Astrocyte of the spinal cord (primary cell): Measurements from ENCODE around the gene THY1.

Source experiments
- DNase-seq: peaks from one replicate; pipeline ENCODE4 v3.0.0; 2011; ENCODE audit warnings: low read depth, low spot score
- H3K4me3 ChIP-seq: 2 replicates; pipeline ENCODE4 v1.5.1; 2011; ENCODE audit warnings: low read depth, mild to moderate bottlenecking, low read length, moderate library complexity
- in situ Hi-C: cut with HindIII; loops from 2 replicates; pipeline ENCODE4 v1.10.0; 2017; ENCODE audit warnings: low sequenced_read_pairs
- TF ChIP-seq, protein P1 (sequence below): IDR thresholded peaks from 2 replicates; pipeline ENCODE4 v1.5.1; 2012; ENCODE audit warnings: low read depth, mild to moderate bottlenecking, low read length, inconsistent platforms

THY1 gene

DNA sequence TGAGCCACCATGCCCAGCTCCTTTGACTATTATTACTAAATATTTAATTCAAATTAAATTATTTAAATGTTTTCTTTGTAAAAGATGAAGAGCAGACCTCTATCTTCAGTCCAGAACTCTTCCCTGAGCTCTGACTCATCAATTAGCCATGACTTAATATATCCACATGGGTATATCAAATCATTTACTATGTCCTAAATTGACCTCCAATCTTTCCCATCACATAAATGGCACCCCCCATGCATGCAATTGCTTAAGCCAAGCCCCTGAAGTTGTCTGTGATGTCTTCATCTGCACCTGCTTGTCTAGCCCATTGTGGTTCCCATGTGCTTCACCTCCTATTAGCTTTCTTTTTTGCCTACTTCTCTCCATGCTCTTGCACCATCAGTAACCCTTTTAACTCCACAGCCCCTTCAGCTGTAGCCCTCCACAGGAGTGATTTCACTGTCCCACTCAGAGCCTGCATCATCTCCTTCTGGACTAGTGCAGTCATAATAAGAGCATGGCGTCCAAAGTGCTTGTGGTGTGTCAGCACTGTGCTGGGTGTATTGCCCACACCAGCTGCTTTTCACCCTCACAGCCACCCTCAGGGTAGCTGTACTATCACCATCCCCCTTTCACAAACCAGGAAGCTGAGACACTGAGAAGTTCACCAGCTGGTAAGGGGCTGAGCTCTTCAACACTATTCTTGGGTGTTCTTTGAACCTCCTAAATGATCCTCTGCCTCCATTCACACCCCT lies 11.8 kb upstream of the THY1 start:
- no peak overlapping the region for H3K4me3 ChIP-seq
- in situ Hi-C loops, result no loop called here
- no peak for DNase-seq
- TF ChIP-seq, protein P1, sequence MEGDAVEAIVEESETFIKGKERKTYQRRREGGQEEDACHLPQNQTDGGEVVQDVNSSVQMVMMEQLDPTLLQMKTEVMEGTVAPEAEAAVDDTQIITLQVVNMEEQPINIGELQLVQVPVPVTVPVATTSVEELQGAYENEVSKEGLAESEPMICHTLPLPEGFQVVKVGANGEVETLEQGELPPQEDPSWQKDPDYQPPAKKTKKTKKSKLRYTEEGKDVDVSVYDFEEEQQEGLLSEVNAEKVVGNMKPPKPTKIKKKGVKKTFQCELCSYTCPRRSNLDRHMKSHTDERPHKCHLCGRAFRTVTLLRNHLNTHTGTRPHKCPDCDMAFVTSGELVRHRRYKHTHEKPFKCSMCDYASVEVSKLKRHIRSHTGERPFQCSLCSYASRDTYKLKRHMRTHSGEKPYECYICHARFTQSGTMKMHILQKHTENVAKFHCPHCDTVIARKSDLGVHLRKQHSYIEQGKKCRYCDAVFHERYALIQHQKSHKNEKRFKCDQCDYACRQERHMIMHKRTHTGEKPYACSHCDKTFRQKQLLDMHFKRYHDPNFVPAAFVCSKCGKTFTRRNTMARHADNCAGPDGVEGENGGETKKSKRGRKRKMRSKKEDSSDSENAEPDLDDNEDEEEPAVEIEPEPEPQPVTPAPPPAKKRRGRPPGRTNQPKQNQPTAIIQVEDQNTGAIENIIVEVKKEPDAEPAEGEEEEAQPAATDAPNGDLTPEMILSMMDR, result no peak

DNA sequence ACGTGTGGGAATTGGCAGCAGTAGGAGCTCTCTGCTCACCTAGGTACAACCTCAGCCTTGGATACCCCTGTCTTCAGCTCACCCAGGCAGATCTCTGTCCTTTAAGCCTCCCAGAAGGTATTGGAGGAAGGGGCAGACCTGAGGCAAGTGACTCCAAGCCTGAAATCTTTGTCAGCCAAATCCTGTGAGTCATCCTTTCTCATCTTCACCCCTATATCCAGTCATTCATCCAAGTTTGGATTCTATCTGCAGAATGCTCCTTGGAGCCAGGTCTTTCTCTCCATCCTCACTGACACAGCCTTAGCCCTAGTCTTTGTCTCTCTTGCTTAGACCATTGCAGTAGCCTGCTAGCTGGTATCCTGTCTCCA lies 10.4 kb upstream of the THY1 start:
- TF ChIP-seq, protein P1, result no peak
- no peak for DNase-seq
- no peak overlapping the region for H3K4me3 ChIP-seq
- in situ Hi-C loops, result no loop called here

DNA sequence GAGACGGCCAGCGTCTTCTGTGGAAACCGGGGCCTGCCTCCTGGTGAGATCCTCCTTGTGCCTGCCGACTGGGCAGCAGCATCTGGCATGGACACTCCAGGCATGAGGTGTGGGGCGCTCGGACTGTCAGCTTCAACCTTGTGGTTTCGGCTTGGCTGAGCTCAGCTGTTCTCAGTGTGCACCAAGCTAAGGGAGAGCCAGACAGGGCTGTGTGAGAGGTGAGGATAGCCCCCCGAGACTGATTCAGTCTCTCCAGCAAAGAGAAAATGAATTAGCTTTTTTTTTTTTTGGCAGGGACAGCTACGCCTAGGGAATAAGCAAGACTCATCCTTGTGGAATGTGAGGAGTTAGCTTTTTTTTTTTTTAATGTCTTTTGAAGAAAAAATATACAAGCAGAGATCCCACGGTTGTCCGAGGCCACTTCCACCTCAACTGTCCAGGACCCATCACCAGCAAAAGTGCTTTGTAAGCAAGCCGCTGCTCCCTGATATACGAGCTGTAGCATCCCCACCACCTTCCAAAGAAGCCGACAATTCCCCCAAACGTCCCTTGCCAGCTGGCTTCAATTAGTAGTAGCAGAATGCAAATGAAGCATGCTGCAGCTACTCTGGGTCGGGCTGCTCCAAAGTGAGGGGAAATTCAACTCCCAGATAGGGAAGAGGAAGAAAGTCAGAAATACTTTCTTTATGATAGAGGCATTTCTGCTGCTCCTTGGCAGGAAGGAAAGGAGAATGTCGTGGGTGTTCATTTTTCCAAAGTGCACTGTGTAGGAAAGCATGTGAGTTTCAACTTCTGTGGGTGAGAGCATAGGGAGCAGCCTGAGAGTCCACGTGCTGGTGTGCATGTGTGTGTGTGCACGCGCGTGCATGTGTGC lies 9.7 kb upstream of the THY1 start:
- H3K4me3 ChIP-seq, result peak overlapping the region; percentile 8
- TF ChIP-seq, protein P1, result no peak
- in situ Hi-C loops, result no loop called here
- peak; percentile 87 for DNase-seq

DNA sequence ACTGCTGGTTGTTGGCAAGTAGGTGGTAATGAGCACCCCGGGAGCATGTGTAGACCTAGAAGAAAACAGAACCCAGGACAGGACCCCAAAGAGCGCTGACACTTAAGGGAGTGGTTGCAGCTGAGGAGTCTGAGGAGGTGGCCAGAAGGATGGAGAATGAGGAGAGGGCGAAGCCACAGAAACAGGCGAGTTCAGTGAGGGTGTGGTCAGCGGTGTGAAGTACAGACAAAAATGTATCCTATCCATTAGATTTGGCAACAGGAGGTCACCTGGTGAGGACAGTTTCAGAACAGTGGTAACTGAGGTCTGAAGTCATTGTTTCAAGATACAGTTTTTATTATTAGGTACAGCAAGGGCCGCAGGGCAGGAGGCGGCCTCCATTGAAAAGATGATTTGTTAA lies 8.6 kb upstream of the THY1 start:
- in situ Hi-C loops, result no loop called here
- no peak for DNase-seq
- H3K4me3 ChIP-seq, result no peak overlapping the region
- TF ChIP-seq, protein P1, result no peak

DNA sequence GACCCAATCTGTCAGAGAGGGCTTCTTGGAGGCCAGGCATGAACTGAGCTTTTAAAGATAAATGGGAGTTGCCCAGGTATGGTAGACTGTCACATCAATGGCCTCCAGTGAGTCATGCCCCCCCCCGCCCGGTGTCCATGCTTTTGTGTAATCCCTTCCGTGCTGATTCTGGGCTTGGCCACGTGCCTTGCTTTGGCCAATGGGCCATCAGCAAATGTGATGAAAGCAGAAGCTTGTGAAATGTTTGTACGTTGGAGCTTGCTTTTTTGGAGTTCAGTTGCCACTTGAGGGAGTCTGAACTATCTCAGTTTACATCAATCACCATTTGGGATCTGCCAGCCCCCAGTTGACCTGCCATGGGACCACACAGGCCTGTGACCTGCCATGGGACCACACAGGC lies 4.3 kb upstream of the THY1 start:
- TF ChIP-seq, protein P1, result no peak
- in situ Hi-C loops, result no loop called here
- DNase-seq, result no peak
- H3K4me3 ChIP-seq, result no peak overlapping the region

DNA sequence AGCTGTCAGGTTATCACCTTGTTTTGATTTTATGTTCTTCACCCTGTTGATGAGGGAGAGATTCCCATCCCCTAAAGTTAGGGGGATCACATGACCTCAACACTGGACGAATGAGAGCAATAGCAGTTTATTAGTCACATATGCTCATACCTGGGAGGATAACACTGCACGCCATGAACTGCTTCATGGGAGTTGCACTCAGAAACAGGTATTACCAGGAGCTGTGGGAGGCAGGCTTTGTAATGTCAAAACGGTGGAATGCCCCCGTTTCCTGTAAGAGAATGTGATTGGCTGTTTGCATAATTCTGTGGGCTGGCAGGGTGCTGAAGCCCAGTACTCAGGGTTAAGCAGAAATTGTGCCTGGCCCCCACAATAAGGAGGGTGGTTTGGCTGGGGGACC lies 3.2 kb upstream of the THY1 start:
- in situ Hi-C loops, result no loop called here
- TF ChIP-seq, protein P1, result no peak
- DNase-seq, result no peak
- no peak overlapping the region for H3K4me3 ChIP-seq
